ENCODE results near the gene ZNG1B. TPM values are rescaled to one million over a fixed set of nuclear protein-coding genes. Genes with fewer than 3 reads are reported as not detected.
A peak's percentile ranks its signal among the peaks of the same experiment; 100 is the strongest.
"Not testable (repeated sequence)": the region's sequence is repeated elsewhere in the genome, so short reads cannot be mapped to it uniquely, and the experiment has no call there.

The ZNG1B gene
- 10 to 100 TPM; 42.2 to 44.9 TPM for total RNA-seq

- intact Hi-C loops (cut with DNase I, micrococcal nuclease); H3K36me3 Mint-ChIP-seq (ENCODE audit: low read depth); ATAC-seq; H3K4me1 Mint-ChIP-seq; H3K9me3 Mint-ChIP-seq (ENCODE audit: low read depth); CTCF ChIA-PET; H3K27me3 Mint-ChIP-seq; POLR2A ChIA-PET: not testable (repeated sequence)
- H3K4me3 Mint-ChIP-seq = peak within 1 kb of the TSS; percentile 80
- peak; percentile 87 for DNase-seq
- peak within 1 kb of the TSS; percentile 90 for H3K27ac Mint-ChIP-seq
Observed at GRCh38 chr2:113437508-113438465, at the start of gene ZNG1B. Gene ZNG1B (plus strand): TSS chr2:113437691. CDS start chr2:113437869, 178 bp downstream.

GRCh38 chr2:113390124-113390849 is 47.2 kb upstream of the ZNG1B start:
- Mint-ChIP-seq H3K27me3 (peaks cover 5% of the 10 kb centered on the region), H3K4me1 (peaks cover 12% of the 10 kb centered on the region), H3K27ac (peak overlapping the region; percentile 27), H3K9me3 (ENCODE audit: low read depth) (no peaks in the 10 kb centered on the region), H3K36me3 (ENCODE audit: low read depth) (no peaks in the 10 kb centered on the region), H3K4me3 (peak overlapping the region; percentile 52)
- CTCF ChIA-PET = interaction anchor here (0.7 to 3.1 kb wide), 39 partner anchors 9 to 628 kb away, joined by 3 to 38 read pairs (median 4); partner anchors contain the start of gene PAX8
- intact Hi-C loops (cut with DNase I, micrococcal nuclease) = loop anchor here (1.0 to 5.0 kb wide), 7 partner anchors 93 to 306 kb away; no protein-coding TSS in a partner anchor
- DNase-seq = peak; percentile 71
- peak; percentile 85 for ATAC-seq
- POLR2A ChIA-PET = no interaction called here

GRCh38 chr2:113391073-113391472 is 46.4 kb upstream of the ZNG1B start:
- intact Hi-C loops (cut with DNase I, micrococcal nuclease) = loop anchor here in 1 of 2 experiments (2.0 to 5.0 kb wide), 2 partner anchors 142 to 254 kb away; no protein-coding TSS in a partner anchor
- Mint-ChIP-seq H3K4me3 (no peak overlapping the region), H3K27ac (no peak overlapping the region), H3K27me3 (peaks cover 5% of the 10 kb centered on the region), H3K36me3 (ENCODE audit: low read depth) (no peaks in the 10 kb centered on the region), H3K9me3 (ENCODE audit: low read depth) (no peaks in the 10 kb centered on the region), H3K4me1 (peaks cover 12% of the 10 kb centered on the region)
- ATAC-seq (no peak), DNase-seq (no peak)
- ChIA-PET POLR2A (no interaction called here), CTCF (interaction anchor here (0.7 to 3.1 kb wide), 31 partner anchors 8 to 629 kb away, joined by 3 to 38 read pairs (median 4); partner anchors contain the start of gene PAX8)

GRCh38 chr2:113406114-113406513 is 31.4 kb upstream of the ZNG1B start:
- Mint-ChIP-seq H3K9me3 (ENCODE audit: low read depth) (no peaks in the 10 kb centered on the region), H3K4me3 (no peak overlapping the region), H3K27ac (no peak overlapping the region), H3K4me1 (no peaks in the 10 kb centered on the region), H3K27me3 (peaks cover 7% of the 10 kb centered on the region), H3K36me3 (ENCODE audit: low read depth) (no peaks in the 10 kb centered on the region)
- ATAC-seq = no peak
- ChIA-PET CTCF (no interaction called here), POLR2A (no interaction called here)
- intact Hi-C loops (cut with DNase I, micrococcal nuclease) = no loop called here
- DNase-seq = no peak

GRCh38 chr2:113407446-113408099 is 29.9 kb upstream of the ZNG1B start:
- no peak for ATAC-seq
- Mint-ChIP-seq H3K9me3 (ENCODE audit: low read depth) (no peaks in the 10 kb centered on the region), H3K4me3 (no peak overlapping the region), H3K4me1 (no peaks in the 10 kb centered on the region), H3K27ac (no peak overlapping the region), H3K36me3 (ENCODE audit: low read depth) (no peaks in the 10 kb centered on the region), H3K27me3 (peaks cover 5% of the 10 kb centered on the region)
- intact Hi-C loops (cut with DNase I, micrococcal nuclease) = no loop called here
- ChIA-PET CTCF (interaction anchor here (0.6 kb wide), 1 partner anchor 17 kb away, joined by 3 read pairs; no protein-coding TSS in a partner anchor), POLR2A (no interaction called here)
- no peak for DNase-seq

- CTCF ChIA-PET; POLR2A ChIA-PET; intact Hi-C loops (cut with DNase I, micrococcal nuclease); H3K4me3 Mint-ChIP-seq; H3K27me3 Mint-ChIP-seq; H3K9me3 Mint-ChIP-seq (ENCODE audit: low read depth); ATAC-seq; H3K4me1 Mint-ChIP-seq; DNase-seq; H3K27ac Mint-ChIP-seq; H3K36me3 Mint-ChIP-seq (ENCODE audit: low read depth): not testable (repeated sequence)
Observed at GRCh38 chr2:113411725-113412352, 25.7 kb upstream of the ZNG1B start.

- H3K27me3 Mint-ChIP-seq; intact Hi-C loops (cut with DNase I, micrococcal nuclease); POLR2A ChIA-PET: not testable (repeated sequence)
Observed at GRCh38 chr2:113412774-113413173, 24.7 kb upstream of the ZNG1B start.

GRCh38 chr2:113431773-113432172 is 5.7 kb upstream of the ZNG1B start:
- H3K27me3 Mint-ChIP-seq; ATAC-seq; H3K4me3 Mint-ChIP-seq; DNase-seq; intact Hi-C loops (cut with DNase I, micrococcal nuclease); H3K4me1 Mint-ChIP-seq; H3K27ac Mint-ChIP-seq; CTCF ChIA-PET; POLR2A ChIA-PET; H3K36me3 Mint-ChIP-seq (ENCODE audit: low read depth); H3K9me3 Mint-ChIP-seq (ENCODE audit: low read depth): not testable (repeated sequence)

More at GRCh38 chr2:113412774-113413173, 24.7 kb upstream of the ZNG1B start:
- H3K4me3 Mint-ChIP-seq; ATAC-seq; H3K27ac Mint-ChIP-seq; CTCF ChIA-PET; H3K9me3 Mint-ChIP-seq (ENCODE audit: low read depth); DNase-seq; H3K36me3 Mint-ChIP-seq (ENCODE audit: low read depth); H3K4me1 Mint-ChIP-seq: not testable (repeated sequence)

- CTCF ChIA-PET; ATAC-seq; H3K4me3 Mint-ChIP-seq; POLR2A ChIA-PET; H3K36me3 Mint-ChIP-seq (ENCODE audit: low read depth); DNase-seq; H3K27ac Mint-ChIP-seq; intact Hi-C loops (cut with DNase I, micrococcal nuclease); H3K27me3 Mint-ChIP-seq; H3K4me1 Mint-ChIP-seq; H3K9me3 Mint-ChIP-seq (ENCODE audit: low read depth): not testable (repeated sequence)
Observed at GRCh38 chr2:113433468-113433867, 4.0 kb upstream of the ZNG1B start.

- DNase-seq; H3K4me3 Mint-ChIP-seq; H3K27ac Mint-ChIP-seq; CTCF ChIA-PET; H3K27me3 Mint-ChIP-seq; POLR2A ChIA-PET; H3K36me3 Mint-ChIP-seq (ENCODE audit: low read depth); H3K9me3 Mint-ChIP-seq (ENCODE audit: low read depth); H3K4me1 Mint-ChIP-seq; intact Hi-C loops (cut with DNase I, micrococcal nuclease); ATAC-seq: not testable (repeated sequence)
Observed at GRCh38 chr2:113465770-113466169, 28.3 kb downstream of the ZNG1B start.

All from activated CD4-positive, alpha-beta T cell treated with anti-CD3 and anti-CD28 coated beads for 36 hours (primary cell).